Gastroesophageal sphincter (tissue), 4 donors: ENCODE measurements around the gene SF3A1. TPM values are rescaled to one million over a fixed set of nuclear protein-coding genes. Genes with fewer than 3 reads are reported as not detected.
A peak's percentile ranks its signal among the peaks of the same experiment; 100 is the strongest.

Source experiments
- ATAC-seq: fragments of 150-250 bp; one replicate; pipeline ENCODE4 v1.9.1; 2016; ENCODE audit warnings: mild to moderate bottlenecking, moderate library complexity
- H3K27ac ChIP-seq, 4 donors: fragments of 200-600 bp; sonication (generic) in 3 of 4; 1 replicate in 3 of 4; 2 replicates in 1 of 4; pipeline ENCODE4 v1.5.1; 2016 to 2019
- H3K27me3 ChIP-seq: fragments of 200-600 bp; sonication (generic); one replicate; pipeline ENCODE4 v1.5.1; 2019
- H3K36me3 ChIP-seq, 2 donors: fragments of 200-600 bp; sonication (generic); one replicate each; pipeline ENCODE4 v1.5.1; 2019; ENCODE audit warnings: control low read depth in 1 of 2
- H3K4me1 ChIP-seq, 3 donors: fragments of 200-600 bp; sonication (generic); 1 replicate in 2 of 3; 2 replicates in 1 of 3; pipeline ENCODE4 v1.5.1; 2016 to 2019; ENCODE audit warnings: control low read depth in 2 of 3
- H3K4me3 ChIP-seq, 2 donors: fragments of 200-600 bp; sonication (generic); one replicate each; pipeline ENCODE4 v1.5.1; 2019; ENCODE audit warnings: mild to moderate bottlenecking in 1 of 2, moderate library complexity in 1 of 2
- H3K9me3 ChIP-seq, 3 donors: fragments of 200-600 bp; sonication (generic); one replicate each; pipeline ENCODE4 v1.5.1; 2017 to 2019; ENCODE audit warnings: control low read depth in 2 of 3
- EP300 ChIP-seq: sonication (generic); formaldehyde crosslinking; IDR thresholded peaks from one replicate; pipeline ENCODE4 v1.6.1; 2017; ENCODE audit warnings: antibody characterized with exemption, mild to moderate bottlenecking
- POLR2A ChIP-seq, 2 donors: fragments of 450-650 bp; IDR thresholded peaks; one replicate each; pipeline ENCODE4 v1.6.1; 2017; ENCODE audit warnings: antibody characterized with exemption in 2 of 2, mild to moderate bottlenecking in 2 of 2, moderate library complexity in 1 of 2
- POLR2AphosphoS5 ChIP-seq: sonication (generic); formaldehyde crosslinking; IDR thresholded peaks from one replicate; pipeline ENCODE4 v1.6.1; 2017; ENCODE audit warnings: antibody characterized with exemption
- WGBS, 2 donors: methylation state at CpG; one replicate each; pipeline ENCODE4 v1.1.5; 2018; ENCODE audit warnings: low coverage in 1 of 2; 5-methylcytosine and 5-hydroxymethylcytosine counted together
- total RNA-seq, 4 donors: library from RNA; depleted of rRNA; stranded (reverse); fragments of >200 nt; gene quantifications; one replicate each; pipeline ENCODE4 v1.1.0, GENCODE V29; 2016
- TF ChIP-seq, protein P1 (sequence below), 4 experiments: fragments of 200-600 bp in 2 of 4; fragments of 450-650 bp in 2 of 4; sonication (generic) in 1 of 4; IDR thresholded peaks; one replicate each; pipeline ENCODE4 v1.5.1; 2017 to 2019; ENCODE audit warnings: antibody characterized with exemption in 4 of 4, mild to moderate bottlenecking in 2 of 4, moderate library complexity in 2 of 4

Gene SF3A1
- total RNA-seq, 4 donors from 2014 or later: 46.1 to 80.8 (median 63.7) TPM

- H3K36me3 ChIP-seq: peaks cover 0 to 60% of the 10 kb centered on the region in 2 donors
- TF ChIP-seq, protein P1, sequence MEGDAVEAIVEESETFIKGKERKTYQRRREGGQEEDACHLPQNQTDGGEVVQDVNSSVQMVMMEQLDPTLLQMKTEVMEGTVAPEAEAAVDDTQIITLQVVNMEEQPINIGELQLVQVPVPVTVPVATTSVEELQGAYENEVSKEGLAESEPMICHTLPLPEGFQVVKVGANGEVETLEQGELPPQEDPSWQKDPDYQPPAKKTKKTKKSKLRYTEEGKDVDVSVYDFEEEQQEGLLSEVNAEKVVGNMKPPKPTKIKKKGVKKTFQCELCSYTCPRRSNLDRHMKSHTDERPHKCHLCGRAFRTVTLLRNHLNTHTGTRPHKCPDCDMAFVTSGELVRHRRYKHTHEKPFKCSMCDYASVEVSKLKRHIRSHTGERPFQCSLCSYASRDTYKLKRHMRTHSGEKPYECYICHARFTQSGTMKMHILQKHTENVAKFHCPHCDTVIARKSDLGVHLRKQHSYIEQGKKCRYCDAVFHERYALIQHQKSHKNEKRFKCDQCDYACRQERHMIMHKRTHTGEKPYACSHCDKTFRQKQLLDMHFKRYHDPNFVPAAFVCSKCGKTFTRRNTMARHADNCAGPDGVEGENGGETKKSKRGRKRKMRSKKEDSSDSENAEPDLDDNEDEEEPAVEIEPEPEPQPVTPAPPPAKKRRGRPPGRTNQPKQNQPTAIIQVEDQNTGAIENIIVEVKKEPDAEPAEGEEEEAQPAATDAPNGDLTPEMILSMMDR (IDR thresholded peaks at IDR 0.05): no peak
- TF ChIP-seq POLR2AphosphoS5 (no peak), EP300 (no peak), POLR2A (IDR thresholded peaks at IDR 0.05) (no peak)
- 15 to 35% methylated on average over 3 to 14 of the region's 27 CpGs for WGBS, 2 donors
- no peaks in the 10 kb centered on the region for H3K27me3 ChIP-seq
- no peak for ATAC-seq
- peak overlapping the region; percentile 76 to 82 for H3K4me3 ChIP-seq
- H3K27ac ChIP-seq: peak overlapping the region; percentile 92 to 98 (median 96)
- H3K4me1 ChIP-seq: peaks cover 7 to 56% (median 35%) of the 10 kb centered on the region in 3 donors
- H3K9me3 ChIP-seq: no peaks in the 10 kb centered on the region
Observed at GRCh38 chr22:30288419-30289140, 68.1 kb downstream of the SF3A1 start.

GRCh38 chr22:30287648-30288418 is 68.9 kb downstream of the SF3A1 start:
- H3K4me3 ChIP-seq: peak overlapping the region; percentile 76 to 82
- H3K27ac ChIP-seq: peak overlapping the region; percentile 92 to 98 (median 96)
- peaks cover 7 to 56% (median 35%) of the 10 kb centered on the region in 3 donors for H3K4me1 ChIP-seq
- TF ChIP-seq EP300 (no peak), POLR2AphosphoS5 (peak; percentile 62), POLR2A (IDR thresholded peaks at IDR 0.05) (peak; percentile 19 to 43)
- TF ChIP-seq, protein P1 (IDR thresholded peaks at IDR 0.05): peak in 3 of 4 experiments; percentile 80 to 87 (median 85)
- ATAC-seq: peak; percentile 73
- peaks cover 0 to 57% of the 10 kb centered on the region in 2 donors for H3K36me3 ChIP-seq
- no peaks in the 10 kb centered on the region for H3K27me3 ChIP-seq
- no peaks in the 10 kb centered on the region for H3K9me3 ChIP-seq
- 0% methylated on average over 1 of the region's 5 CpGs; no CpG with 5 or more reads in 1 of the 2 donors for WGBS, 2 donors

- H3K4me3 ChIP-seq: no peak overlapping the region
- peak overlapping the region in 2 of 4 donors; percentile 95 to 98 for H3K27ac ChIP-seq
- no peaks in the 10 kb centered on the region for H3K9me3 ChIP-seq
- H3K36me3 ChIP-seq: peaks cover 0 to 49% of the 10 kb centered on the region in 2 donors
- TF ChIP-seq, protein P1 (IDR thresholded peaks at IDR 0.05): peak in 3 of 4 experiments; percentile 80 to 87 (median 85)
- TF ChIP-seq POLR2AphosphoS5: no peak
- H3K4me1 ChIP-seq: peaks cover 7 to 49% (median 35%) of the 10 kb centered on the region in 3 donors
- WGBS, 2 donors: 54 to 58% methylated on average over 6 to 7 of the region's 31 CpGs
- ATAC-seq: no peak
- H3K27me3 ChIP-seq: no peaks in the 10 kb centered on the region
Observed at GRCh38 chr22:30286813-30287647, 69.7 kb downstream of the SF3A1 start.

DNA sequence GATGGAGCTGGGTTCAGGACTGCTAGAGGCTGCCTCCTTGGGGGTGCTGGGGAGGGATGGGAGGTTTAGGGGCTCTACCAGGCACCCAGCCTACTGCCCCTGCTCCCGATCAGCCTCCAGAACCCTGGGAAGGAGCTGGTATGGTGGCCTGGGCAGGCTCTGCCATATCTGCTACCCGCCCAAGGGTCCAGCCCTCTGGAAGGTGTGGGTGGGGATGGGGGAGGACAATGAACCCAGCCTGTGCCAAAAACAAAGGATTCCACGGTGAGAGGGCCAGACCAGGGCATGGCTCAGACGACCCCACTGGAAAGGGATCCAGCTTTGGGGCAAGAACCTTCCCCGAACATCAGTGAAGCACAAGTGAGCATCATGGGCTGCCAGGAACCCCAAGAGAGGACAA is 70.4 kb downstream of the SF3A1 start:
- no peaks in the 10 kb centered on the region for H3K9me3 ChIP-seq
- H3K4me3 ChIP-seq: no peak overlapping the region
- H3K27ac ChIP-seq: peak overlapping the region in 1 of 4 donors; percentile 95
- ATAC-seq: no peak
- H3K4me1 ChIP-seq: peaks cover 7 to 42% (median 28%) of the 10 kb centered on the region in 3 donors
- 90 to 93% methylated on average over 2 to 3 of the region's 5 CpGs for WGBS, 2 donors
- TF ChIP-seq POLR2A (IDR thresholded peaks at IDR 0.05) (no peak), POLR2AphosphoS5 (no peak), EP300 (no peak)
- TF ChIP-seq, protein P1 (IDR thresholded peaks at IDR 0.05): no peak
- no peaks in the 10 kb centered on the region for H3K27me3 ChIP-seq
- peaks cover 0 to 44% of the 10 kb centered on the region in 2 donors for H3K36me3 ChIP-seq
